Osteocyte (in vitro differentiated cells): ENCODE measurements around the gene SLC16A8. TPM values are rescaled to one million over a fixed set of nuclear protein-coding genes. Genes with fewer than 3 reads are reported as not detected.

Source experiments
- DNase-seq: peaks from one replicate; pipeline ENCODE4 v3.0.0; 2021; ENCODE audit warnings: mixed read lengths; ENCODE audit not compliant: unreplicated experiment; ENCODE audit errors: extremely low spot score
- H3K27ac Mint-ChIP-seq: one replicate; pipeline ENCODE4 v1.8.0; 2021; ENCODE audit warnings: mild to moderate bottlenecking, mixed read lengths; ENCODE audit not compliant: unreplicated experiment
- H3K27me3 Mint-ChIP-seq: one replicate; pipeline ENCODE4 v1.8.0; 2021; ENCODE audit warnings: mixed read lengths; ENCODE audit not compliant: unreplicated experiment
- H3K36me3 Mint-ChIP-seq: one replicate; pipeline ENCODE4 v1.8.0; 2021; ENCODE audit warnings: mixed read lengths; ENCODE audit not compliant: unreplicated experiment
- H3K4me1 Mint-ChIP-seq: one replicate; pipeline ENCODE4 v1.8.0; 2021; ENCODE audit warnings: mixed read lengths; ENCODE audit not compliant: unreplicated experiment
- H3K4me3 Mint-ChIP-seq: one replicate; pipeline ENCODE4 v1.8.0; 2021; ENCODE audit warnings: mild to moderate bottlenecking, moderate library complexity, mixed read lengths; ENCODE audit not compliant: unreplicated experiment
- H3K9me3 Mint-ChIP-seq: one replicate; pipeline ENCODE4 v1.8.0; 2021; ENCODE audit warnings: mixed read lengths; ENCODE audit not compliant: unreplicated experiment
- total RNA-seq: library from RNA; stranded (reverse); gene quantifications from 2 replicates; pipeline ENCODE4 v1.2.1, GENCODE V29; 2021
- TF ChIP-seq, protein P1 (sequence below): fragments of 200-600 bp; sonication (generic); IDR thresholded peaks from 2 replicates; pipeline ENCODE4 v1.5.0; 2021; ENCODE audit warnings: antibody characterized with exemption, mild to moderate bottlenecking, moderate library complexity

The SLC16A8 gene
- total RNA-seq, 1 donor from 2014 or later, result not detected

DNA sequence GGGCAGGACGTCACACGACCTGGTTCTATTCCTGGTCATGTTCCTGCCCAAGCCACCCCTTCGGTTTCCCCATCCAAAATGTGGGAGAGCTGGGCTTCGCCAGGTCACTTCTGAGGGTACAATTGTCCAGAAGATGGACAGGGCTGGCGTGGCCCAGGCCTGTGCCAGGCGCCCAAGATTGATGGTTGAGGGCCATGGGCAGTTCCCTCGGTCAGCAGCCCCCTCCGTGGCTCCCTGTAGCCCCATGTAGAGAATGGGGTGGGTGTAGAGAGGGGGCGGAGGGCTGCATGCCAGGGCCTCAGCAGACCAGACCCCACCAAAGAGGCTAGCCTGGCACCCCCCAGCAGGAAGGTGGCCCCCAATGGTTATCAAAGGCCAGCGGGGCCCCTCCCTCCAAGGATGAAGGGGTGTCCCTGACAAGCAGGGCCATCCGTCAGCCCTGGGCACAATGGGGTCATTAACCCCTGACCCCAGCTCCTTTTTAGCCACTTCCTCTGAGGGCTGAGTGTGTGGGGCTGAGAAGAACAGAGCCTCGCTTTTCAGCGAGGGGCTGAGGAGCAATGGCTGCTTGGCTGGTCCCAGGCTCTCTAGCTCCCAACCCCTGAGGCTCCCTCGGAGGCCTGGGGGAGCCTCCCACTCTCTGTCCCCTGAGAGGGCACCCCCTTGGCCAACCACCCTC is 37.8 kb downstream of the SLC16A8 start:
- no peak overlapping the region for H3K4me3 Mint-ChIP-seq
- H3K27me3 Mint-ChIP-seq, result peaks cover 12% of the 10 kb centered on the region
- DNase-seq, result no peak
- H3K27ac Mint-ChIP-seq, result no peak overlapping the region
- TF ChIP-seq, protein P1, sequence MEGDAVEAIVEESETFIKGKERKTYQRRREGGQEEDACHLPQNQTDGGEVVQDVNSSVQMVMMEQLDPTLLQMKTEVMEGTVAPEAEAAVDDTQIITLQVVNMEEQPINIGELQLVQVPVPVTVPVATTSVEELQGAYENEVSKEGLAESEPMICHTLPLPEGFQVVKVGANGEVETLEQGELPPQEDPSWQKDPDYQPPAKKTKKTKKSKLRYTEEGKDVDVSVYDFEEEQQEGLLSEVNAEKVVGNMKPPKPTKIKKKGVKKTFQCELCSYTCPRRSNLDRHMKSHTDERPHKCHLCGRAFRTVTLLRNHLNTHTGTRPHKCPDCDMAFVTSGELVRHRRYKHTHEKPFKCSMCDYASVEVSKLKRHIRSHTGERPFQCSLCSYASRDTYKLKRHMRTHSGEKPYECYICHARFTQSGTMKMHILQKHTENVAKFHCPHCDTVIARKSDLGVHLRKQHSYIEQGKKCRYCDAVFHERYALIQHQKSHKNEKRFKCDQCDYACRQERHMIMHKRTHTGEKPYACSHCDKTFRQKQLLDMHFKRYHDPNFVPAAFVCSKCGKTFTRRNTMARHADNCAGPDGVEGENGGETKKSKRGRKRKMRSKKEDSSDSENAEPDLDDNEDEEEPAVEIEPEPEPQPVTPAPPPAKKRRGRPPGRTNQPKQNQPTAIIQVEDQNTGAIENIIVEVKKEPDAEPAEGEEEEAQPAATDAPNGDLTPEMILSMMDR, result no peak
- no peaks in the 10 kb centered on the region for H3K36me3 Mint-ChIP-seq
- H3K4me1 Mint-ChIP-seq, result no peaks in the 10 kb centered on the region
- no peaks in the 10 kb centered on the region for H3K9me3 Mint-ChIP-seq

DNA sequence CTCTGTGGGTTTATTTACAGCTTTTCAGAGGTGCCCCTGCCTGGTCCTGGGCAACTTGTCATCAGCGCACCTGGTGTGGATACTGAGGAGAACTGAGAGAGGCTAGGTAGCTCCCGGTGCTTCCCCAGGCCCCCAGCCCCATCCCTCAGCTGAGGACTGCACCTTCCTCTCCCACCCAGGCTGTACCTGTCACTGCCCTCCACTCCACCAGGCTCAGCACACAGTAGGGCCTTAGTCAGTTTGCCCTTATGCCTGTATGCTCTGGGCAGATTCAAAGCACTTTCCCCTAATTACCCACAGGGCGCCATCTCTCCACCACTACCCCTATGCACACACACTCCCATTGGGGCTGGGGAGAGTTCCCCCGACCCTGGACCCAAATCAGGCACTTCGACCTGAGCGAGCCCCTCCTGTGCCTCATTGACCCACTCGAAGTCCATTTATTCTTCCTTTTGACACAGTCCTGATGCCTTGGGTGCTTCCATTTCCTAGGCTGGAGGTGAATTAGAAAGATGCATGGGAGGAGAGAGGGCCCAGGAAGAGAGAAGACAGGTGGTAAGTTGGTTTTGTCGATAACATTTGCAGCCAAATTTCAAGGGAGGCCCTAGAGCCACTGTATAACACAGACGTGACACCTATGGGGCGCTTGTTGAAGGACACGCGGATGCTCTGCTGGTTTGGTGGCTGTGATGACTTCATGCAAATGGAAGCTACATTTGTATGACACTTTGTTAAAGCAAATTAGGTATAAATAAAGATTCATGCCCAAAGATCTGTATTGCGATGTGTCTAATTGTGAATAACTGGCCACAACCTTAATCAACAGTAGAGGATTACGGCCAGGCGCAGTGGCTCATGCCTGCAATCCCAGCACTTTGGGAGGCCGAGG is 40.6 kb downstream of the SLC16A8 start:
- Mint-ChIP-seq H3K27ac (no peak overlapping the region), H3K9me3 (no peaks in the 10 kb centered on the region), H3K4me1 (peaks cover 2% of the 10 kb centered on the region), H3K4me3 (no peak overlapping the region), H3K27me3 (peaks cover 12% of the 10 kb centered on the region), H3K36me3 (no peaks in the 10 kb centered on the region)
- TF ChIP-seq, protein P1, result no peak
- DNase-seq, result no peak

DNA sequence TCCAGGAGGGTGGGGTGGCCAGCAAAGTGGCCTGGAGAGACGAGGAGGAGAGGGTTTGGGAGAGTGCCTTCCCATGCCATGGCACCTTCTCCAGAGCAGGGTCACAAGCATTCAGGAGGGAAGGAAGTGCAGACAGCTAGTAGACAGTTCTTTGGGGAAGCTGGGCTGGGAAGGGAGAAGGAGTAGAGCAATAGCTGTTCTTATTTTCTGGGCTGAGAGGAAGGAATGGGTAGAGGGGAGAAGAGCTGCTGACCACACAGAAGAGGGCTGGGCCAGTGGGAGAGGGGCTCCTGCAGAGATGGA is 41.5 kb downstream of the SLC16A8 start:
- TF ChIP-seq, protein P1, result no peak
- Mint-ChIP-seq H3K4me3 (no peak overlapping the region), H3K36me3 (no peaks in the 10 kb centered on the region), H3K27me3 (peaks cover 7% of the 10 kb centered on the region), H3K9me3 (no peaks in the 10 kb centered on the region), H3K4me1 (peaks cover 2% of the 10 kb centered on the region), H3K27ac (no peak overlapping the region)
- DNase-seq, result no peak

DNA sequence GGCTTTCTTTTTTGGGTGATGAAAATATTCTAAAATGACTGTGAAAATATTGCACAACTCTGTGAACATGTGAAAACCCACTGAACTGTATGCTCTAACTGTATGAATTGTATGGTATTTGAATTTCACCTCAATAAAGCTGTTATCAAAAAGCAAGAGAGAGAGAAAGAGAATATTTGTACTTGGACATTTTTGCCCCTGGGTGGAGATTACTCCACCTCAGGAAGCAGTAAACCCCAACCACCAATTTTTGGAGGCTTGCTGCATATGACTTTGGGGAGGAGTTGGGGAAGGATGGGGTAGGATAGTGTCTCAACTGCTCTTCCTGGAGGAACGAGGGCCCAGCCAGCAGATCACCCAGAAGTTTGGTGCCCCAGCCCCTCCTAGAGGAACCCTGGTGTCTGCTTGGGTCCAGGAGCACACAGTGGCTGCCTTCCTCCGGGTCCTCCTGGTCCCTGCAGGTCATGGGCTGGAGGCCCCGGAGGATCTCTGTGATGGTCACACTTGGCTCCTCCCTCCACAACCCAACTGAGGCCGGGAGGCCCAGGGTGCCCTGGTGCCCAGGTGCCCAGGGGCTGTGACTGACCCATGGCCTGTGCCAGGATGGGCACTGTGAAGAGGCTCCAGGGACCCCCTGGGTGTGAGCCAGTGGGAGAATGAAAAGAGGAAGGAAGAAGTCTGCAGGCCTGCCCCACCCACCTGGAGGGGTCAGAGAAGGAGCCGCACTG is 42.1 kb downstream of the SLC16A8 start:
- Mint-ChIP-seq H3K36me3 (no peaks in the 10 kb centered on the region), H3K4me3 (no peak overlapping the region), H3K9me3 (no peaks in the 10 kb centered on the region), H3K27ac (no peak overlapping the region), H3K4me1 (peaks cover 3% of the 10 kb centered on the region), H3K27me3 (peaks cover 2% of the 10 kb centered on the region)
- TF ChIP-seq, protein P1, result no peak
- no peak for DNase-seq
